Astrocyte (in vitro differentiated cells and primary cell): ENCODE data around the gene RNF43. TPM values are rescaled to one million over a fixed set of nuclear protein-coding genes. Genes with fewer than 3 reads are reported as not detected.

ENCODE experiments used
- DNase-seq: peaks from one replicate; pipeline ENCODE4 v3.0.0-alpha.2; 2010; ENCODE audit warnings: low read depth
- FAIRE-seq: peaks from 2 replicates; lab custom pipeline; 2011; peaks lifted over from hg19 to GRCh38; lab: Jason Lieb, UNC
- H2AFZ ChIP-seq: 2 replicates; pipeline ENCODE4 v1.6.0; 2012; ENCODE audit warnings: low read depth, low read length, inconsistent platforms
- H3K27ac ChIP-seq: 2 replicates; pipeline ENCODE4 v1.5.1; 2011; ENCODE audit warnings: low read depth, low read length, inconsistent platforms
- H3K27me3 ChIP-seq: 2 replicates; pipeline ENCODE4 v1.6.0; 2011; ENCODE audit warnings: low read length, inconsistent platforms; ENCODE audit not compliant: insufficient read depth
- H3K36me3 ChIP-seq: 2 replicates; pipeline ENCODE4 v1.5.1; 2011; ENCODE audit warnings: low read length, inconsistent platforms; ENCODE audit not compliant: insufficient read depth
- H3K4me1 ChIP-seq: 2 replicates; pipeline ENCODE4 v1.5.1; 2011; ENCODE audit warnings: low read length, inconsistent platforms; ENCODE audit not compliant: insufficient read depth
- H3K4me2 ChIP-seq: 2 replicates; pipeline ENCODE4 v1.6.0; 2012; ENCODE audit warnings: low read length, inconsistent platforms
- H3K4me3 ChIP-seq: 2 replicates; pipeline ENCODE4 v1.5.1; 2011; ENCODE audit warnings: low read depth, mild to moderate bottlenecking, low read length, inconsistent platforms; ENCODE audit not compliant: insufficient read depth
- H3K79me2 ChIP-seq: 2 replicates; pipeline ENCODE4 v1.6.0; 2012; ENCODE audit warnings: mild to moderate bottlenecking, low read length, inconsistent platforms; ENCODE audit not compliant: insufficient read depth
- H3K9ac ChIP-seq: 2 replicates; pipeline ENCODE4 v1.6.0; 2012; ENCODE audit warnings: mild to moderate bottlenecking, low read length, inconsistent platforms
- H3K9me3 ChIP-seq: 2 replicates; pipeline ENCODE4 v1.5.1; 2012; ENCODE audit warnings: low read depth, mild to moderate bottlenecking, low read length, inconsistent platforms; ENCODE audit not compliant: insufficient read depth
- H4K20me1 ChIP-seq: 2 replicates; pipeline ENCODE4 v1.6.0; 2012; ENCODE audit warnings: low read length, inconsistent platforms; ENCODE audit not compliant: insufficient read depth
- H3K27ac Mint-ChIP-seq: one replicate; pipeline ENCODE4 v1.8.0; 2021; ENCODE audit warnings: mild to moderate bottlenecking, mixed read lengths; ENCODE audit not compliant: unreplicated experiment
- H3K27me3 Mint-ChIP-seq: one replicate; pipeline ENCODE4 v1.8.0; 2021; ENCODE audit warnings: low read depth, mixed read lengths; ENCODE audit not compliant: unreplicated experiment
- H3K36me3 Mint-ChIP-seq: one replicate; pipeline ENCODE4 v1.8.0; 2021; ENCODE audit warnings: low read depth, mixed read lengths; ENCODE audit not compliant: unreplicated experiment
- H3K4me1 Mint-ChIP-seq: one replicate; pipeline ENCODE4 v1.8.0; 2021; ENCODE audit warnings: low read depth, mixed read lengths; ENCODE audit not compliant: unreplicated experiment
- H3K4me3 Mint-ChIP-seq: one replicate; pipeline ENCODE4 v1.8.0; 2021; ENCODE audit warnings: mild to moderate bottlenecking, moderate library complexity, mixed read lengths; ENCODE audit not compliant: unreplicated experiment
- H3K9me3 Mint-ChIP-seq: one replicate; pipeline ENCODE4 v1.8.0; 2021; ENCODE audit warnings: mild to moderate bottlenecking, mixed read lengths; ENCODE audit not compliant: unreplicated experiment
- EZH2 ChIP-seq: IDR thresholded peaks from 2 replicates; pipeline ENCODE4 v1.6.1; 2012; ENCODE audit warnings: mild to moderate bottlenecking, low read length, inconsistent platforms; ENCODE audit not compliant: insufficient read depth
- total RNA-seq: library from RNA; stranded (reverse); gene quantifications from 2 replicates; pipeline ENCODE4 v1.2.1, GENCODE V29; 2021
- TF ChIP-seq, protein P1 (sequence below): IDR thresholded peaks from 2 replicates; pipeline ENCODE4 v1.5.1; 2011; ENCODE audit warnings: low read depth, mild to moderate bottlenecking, inconsistent platforms, low read length, moderate library complexity; ENCODE audit not compliant: insufficient read depth

The RNF43 gene
- total RNA-seq, 1 donor from 2014 or later: 1.2 TPM

DNA sequence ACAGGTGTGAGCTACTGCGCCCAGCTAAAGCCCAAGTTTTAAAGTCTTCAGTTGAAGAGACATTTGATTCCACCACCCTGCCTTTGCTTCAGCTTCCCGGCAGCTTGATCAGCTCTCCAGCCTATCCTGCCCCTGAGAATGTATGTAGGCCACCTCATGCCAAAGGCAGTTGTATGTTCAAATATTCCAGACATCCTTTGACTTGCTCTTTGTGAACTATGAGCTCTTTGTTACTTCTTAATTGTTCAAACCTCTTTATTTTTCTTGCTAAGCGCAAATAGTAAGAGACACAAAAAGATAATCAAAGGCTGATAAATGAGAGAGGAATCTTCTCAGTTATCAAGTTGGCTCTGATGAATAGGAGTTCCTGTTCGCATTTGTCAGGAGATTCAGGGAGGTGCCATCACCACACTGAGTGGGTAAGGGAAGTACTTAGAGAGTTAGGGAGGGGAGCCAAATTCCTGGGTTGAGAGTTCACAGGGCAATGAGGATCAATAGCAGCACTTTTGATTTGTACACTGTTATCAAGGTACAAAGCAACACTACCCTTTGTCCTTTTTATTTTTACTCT, 33.4 kb downstream of the RNF43 start:
- Histone ChIP-seq H3K9ac (no peak overlapping the region), H2AFZ (no peak overlapping the region), H3K36me3 (no peaks in the 10 kb centered on the region), H3K9me3 (no peaks in the 10 kb centered on the region), H3K27ac (no peak overlapping the region), H3K79me2 (no peaks in the 10 kb centered on the region), H3K4me1 (no peaks in the 10 kb centered on the region), H3K27me3 (peaks cover 12% of the 10 kb centered on the region), H3K4me3 (no peak overlapping the region), H3K4me2 (no peak overlapping the region), H4K20me1 (no peaks in the 10 kb centered on the region)
- Mint-ChIP-seq H3K36me3 (no peaks in the 10 kb centered on the region), H3K27me3 (no peaks in the 10 kb centered on the region), H3K4me1 (peaks cover 26% of the 10 kb centered on the region), H3K27ac (peak overlapping the region; percentile 36), H3K9me3 (no peaks in the 10 kb centered on the region), H3K4me3 (no peak overlapping the region)
- FAIRE-seq (no peak), DNase-seq (no peak)
- TF ChIP-seq EZH2: no peak
- TF ChIP-seq, protein P1, sequence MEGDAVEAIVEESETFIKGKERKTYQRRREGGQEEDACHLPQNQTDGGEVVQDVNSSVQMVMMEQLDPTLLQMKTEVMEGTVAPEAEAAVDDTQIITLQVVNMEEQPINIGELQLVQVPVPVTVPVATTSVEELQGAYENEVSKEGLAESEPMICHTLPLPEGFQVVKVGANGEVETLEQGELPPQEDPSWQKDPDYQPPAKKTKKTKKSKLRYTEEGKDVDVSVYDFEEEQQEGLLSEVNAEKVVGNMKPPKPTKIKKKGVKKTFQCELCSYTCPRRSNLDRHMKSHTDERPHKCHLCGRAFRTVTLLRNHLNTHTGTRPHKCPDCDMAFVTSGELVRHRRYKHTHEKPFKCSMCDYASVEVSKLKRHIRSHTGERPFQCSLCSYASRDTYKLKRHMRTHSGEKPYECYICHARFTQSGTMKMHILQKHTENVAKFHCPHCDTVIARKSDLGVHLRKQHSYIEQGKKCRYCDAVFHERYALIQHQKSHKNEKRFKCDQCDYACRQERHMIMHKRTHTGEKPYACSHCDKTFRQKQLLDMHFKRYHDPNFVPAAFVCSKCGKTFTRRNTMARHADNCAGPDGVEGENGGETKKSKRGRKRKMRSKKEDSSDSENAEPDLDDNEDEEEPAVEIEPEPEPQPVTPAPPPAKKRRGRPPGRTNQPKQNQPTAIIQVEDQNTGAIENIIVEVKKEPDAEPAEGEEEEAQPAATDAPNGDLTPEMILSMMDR: no peak

GRCh38 chr17:58382872-58383242, 34.5 kb downstream of the RNF43 start:
- Histone ChIP-seq H3K36me3 (no peaks in the 10 kb centered on the region), H3K4me1 (no peaks in the 10 kb centered on the region), H2AFZ (no peak overlapping the region), H3K4me3 (no peak overlapping the region), H3K4me2 (no peak overlapping the region), H3K27ac (no peak overlapping the region), H3K9me3 (no peaks in the 10 kb centered on the region), H3K9ac (no peak overlapping the region), H4K20me1 (no peaks in the 10 kb centered on the region), H3K79me2 (no peaks in the 10 kb centered on the region), H3K27me3 (peaks cover 4% of the 10 kb centered on the region)
- peaks cover 25% of the 10 kb centered on the region for H3K4me1 Mint-ChIP-seq
- H3K27ac Mint-ChIP-seq: no peak overlapping the region
- no peaks in the 10 kb centered on the region for H3K36me3 Mint-ChIP-seq
- H3K4me3 Mint-ChIP-seq: no peak overlapping the region
- H3K9me3 Mint-ChIP-seq: no peaks in the 10 kb centered on the region
- DNase-seq (no peak), FAIRE-seq (no peak)
- no peaks in the 10 kb centered on the region for H3K27me3 Mint-ChIP-seq
- TF ChIP-seq, protein P1: no peak
- TF ChIP-seq EZH2: no peak

GRCh38 chr17:58382108-58382871, 35.0 kb downstream of the RNF43 start:
- H3K4me1 Mint-ChIP-seq: peaks cover 26% of the 10 kb centered on the region
- H3K9me3 ChIP-seq: no peaks in the 10 kb centered on the region
- no peak overlapping the region for H3K4me2 ChIP-seq
- TF ChIP-seq EZH2: no peak
- TF ChIP-seq, protein P1: no peak
- peaks cover 4% of the 10 kb centered on the region for H3K27me3 ChIP-seq
- no peaks in the 10 kb centered on the region for H3K27me3 Mint-ChIP-seq
- H4K20me1 ChIP-seq: no peaks in the 10 kb centered on the region
- no peak overlapping the region for H3K4me3 ChIP-seq
- H3K4me1 ChIP-seq: no peaks in the 10 kb centered on the region
- no peaks in the 10 kb centered on the region for H3K36me3 ChIP-seq
- no peak for FAIRE-seq
- no peak overlapping the region for H3K27ac ChIP-seq
- DNase-seq: no peak
- no peaks in the 10 kb centered on the region for H3K9me3 Mint-ChIP-seq
- H3K79me2 ChIP-seq: no peaks in the 10 kb centered on the region
- H3K4me3 Mint-ChIP-seq: no peak overlapping the region
- no peak overlapping the region for H3K27ac Mint-ChIP-seq
- H2AFZ ChIP-seq: no peak overlapping the region
- no peaks in the 10 kb centered on the region for H3K36me3 Mint-ChIP-seq
- no peak overlapping the region for H3K9ac ChIP-seq
